Brain pericyte (primary cell): Measurements from ENCODE around the gene CHMP4A.
A peak's percentile ranks its signal among the peaks of the same experiment; 100 is the strongest.
"Not testable (repeated sequence)": the region's sequence is repeated elsewhere in the genome, so short reads cannot be mapped to it uniquely, and the experiment has no call there.

Source experiments
- DNase-seq: peaks from one replicate; pipeline ENCODE4 v3.0.0-alpha.2; 2012; ENCODE audit warnings: low read depth, low spot score

CHMP4A gene

DNA sequence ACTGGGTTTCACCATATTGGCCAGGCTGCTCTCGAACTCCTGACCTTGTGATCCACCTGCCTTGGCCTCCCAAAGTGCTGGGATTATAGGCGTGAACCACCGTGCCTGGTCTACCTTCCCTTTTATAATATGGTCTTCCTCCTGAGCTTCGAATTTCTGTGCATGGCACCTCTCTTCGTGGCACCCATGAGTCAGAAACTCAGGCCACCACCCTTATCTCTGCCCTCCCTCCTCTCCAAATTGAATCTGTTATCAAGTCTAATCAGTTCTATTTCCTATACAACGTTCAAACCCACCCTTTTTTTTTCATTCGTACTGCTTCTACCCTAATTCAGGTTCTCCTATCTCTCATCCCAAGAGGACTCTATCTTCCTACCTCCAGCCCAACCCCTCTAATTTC lies 34.1 kb upstream of the CHMP4A start:
- DNase-seq, result no peak

DNA sequence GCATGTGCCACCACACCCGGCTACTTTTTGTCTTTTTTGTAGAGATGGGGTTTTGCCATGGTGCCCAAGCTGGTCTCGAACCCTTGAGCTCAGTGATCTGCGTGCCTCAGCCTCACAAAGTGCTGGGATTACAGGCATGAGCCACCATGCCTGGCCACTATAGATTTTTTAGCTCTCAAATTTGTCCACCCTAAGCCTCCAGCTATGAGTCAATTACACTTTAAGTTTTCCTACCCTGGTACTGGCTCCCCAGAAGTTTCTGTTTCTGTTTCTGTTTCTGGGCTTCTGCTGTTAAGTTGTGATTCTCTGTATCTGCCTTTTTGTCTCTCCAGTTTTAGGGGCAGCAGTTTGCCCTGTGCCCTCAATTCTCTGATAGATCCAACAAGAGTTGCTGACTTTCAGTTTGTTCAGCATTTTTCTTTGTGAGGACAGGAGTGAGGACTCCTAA lies 33.5 kb upstream of the CHMP4A start:
- DNase-seq, result no peak

DNA sequence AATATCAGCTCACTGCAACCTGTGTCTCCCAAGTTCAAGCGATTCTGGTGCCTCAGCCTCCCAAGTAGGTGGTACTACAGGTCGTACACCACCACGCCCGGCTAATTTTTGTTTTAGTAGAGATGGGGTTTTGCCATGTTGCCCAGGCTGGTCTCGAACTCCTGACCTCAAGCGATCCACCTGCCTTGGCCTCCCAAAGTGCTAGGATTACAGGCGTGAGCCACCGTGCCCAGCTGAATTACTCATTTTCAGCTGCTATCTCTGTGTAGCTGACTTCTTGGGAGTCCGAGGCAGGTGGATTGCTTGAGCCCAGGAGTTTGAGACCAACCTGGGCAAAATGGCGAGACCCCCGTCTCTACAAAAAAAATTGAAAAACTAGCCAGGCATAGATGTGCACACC lies 32.1 kb upstream of the CHMP4A start:
- DNase-seq, result not testable (repeated sequence)

DNA sequence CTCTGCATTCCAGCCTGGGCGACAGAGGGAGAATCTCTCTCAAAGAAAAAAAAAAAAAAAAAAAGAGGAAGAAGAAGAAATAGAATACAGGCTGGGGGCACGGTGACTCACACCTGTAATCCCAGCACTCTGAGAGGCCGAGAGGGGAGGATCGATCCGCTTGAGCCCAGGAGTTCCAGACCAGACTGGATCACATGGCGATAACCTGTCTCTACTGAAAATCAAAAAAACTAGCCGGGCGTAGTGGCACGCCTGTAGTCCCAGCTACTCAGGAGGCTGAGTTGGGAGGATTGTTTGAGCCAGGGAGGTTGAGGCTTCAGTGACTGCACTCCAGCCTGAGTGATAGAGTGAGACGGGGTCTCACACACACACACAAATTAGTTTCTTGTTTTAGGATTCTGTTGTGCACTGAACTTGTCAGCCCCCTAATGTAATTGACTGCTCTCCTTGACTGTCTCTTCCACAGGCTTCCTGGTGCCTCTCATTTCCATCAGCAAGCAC lies 30.1 kb upstream of the CHMP4A start:
- DNase-seq, result no peak

DNA sequence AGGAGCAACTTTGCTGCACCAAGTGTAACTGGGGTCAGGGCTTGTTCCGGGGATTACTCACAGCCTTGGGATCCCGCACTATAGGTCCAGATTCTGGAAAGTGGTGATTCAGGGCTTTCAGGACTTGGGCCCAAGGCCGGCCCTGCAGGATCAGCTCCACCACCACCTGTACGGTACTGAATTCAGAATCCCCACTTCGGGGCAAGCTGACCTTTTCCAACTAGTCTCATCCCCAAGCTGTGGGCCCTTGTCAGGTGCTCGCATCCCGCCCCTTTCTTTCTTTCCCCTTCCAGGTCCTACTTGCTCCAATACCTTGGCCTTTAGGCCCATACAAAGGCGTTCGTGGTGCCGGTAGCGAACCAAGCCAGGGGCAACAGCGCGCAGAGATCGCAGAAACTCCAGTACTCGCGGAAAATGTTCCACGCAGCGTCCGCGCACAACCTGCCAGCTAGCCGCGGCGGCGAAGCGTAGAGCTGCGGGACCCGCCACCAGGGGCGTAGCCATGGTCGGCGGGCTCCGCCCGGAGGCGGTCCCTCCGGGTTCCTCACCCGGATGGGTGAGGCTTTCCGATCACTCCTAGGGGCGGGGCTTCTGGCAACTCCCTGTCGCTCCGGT lies 28.6 kb upstream of the CHMP4A start:
- DNase-seq, result no peak

DNA sequence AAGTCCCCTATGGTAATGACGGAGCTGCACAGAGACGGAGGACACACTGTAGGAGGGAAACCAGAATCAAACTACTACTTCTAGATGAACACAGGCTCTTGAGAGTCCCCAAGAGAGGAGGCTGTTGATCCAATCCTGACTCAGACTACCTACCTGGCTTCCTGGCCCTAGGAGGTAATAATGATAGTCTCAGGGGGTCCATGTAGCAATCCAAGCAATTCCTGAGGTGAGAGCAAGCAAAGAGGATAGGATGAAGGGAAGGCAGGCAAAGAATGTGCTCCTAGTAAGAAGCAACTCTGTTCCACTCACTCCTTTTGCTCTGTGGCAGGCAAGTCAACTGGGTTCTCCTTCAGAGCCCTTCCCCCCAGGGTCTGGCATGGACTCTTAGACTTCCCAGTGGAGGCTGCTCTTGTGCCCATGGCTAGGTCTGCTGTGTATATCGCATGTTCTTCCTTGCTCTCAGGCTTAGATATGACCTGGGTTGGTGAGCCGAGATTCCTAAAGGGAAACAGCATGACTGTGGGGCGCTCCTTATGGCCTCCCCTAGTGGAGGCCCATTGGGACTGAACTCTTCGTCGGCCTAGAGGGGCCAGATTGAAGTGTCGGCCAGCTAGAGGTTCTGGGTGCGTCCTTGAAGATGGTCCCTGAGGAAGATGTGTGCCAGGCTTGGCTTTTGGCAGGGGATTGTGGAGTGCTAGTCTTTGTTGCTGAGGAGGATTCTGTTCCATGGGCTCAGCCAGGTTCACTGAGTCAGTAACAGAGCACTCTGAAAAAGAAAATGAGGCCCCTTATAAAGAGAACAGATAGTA lies 27.0 kb upstream of the CHMP4A start:
- DNase-seq, result no peak

DNA sequence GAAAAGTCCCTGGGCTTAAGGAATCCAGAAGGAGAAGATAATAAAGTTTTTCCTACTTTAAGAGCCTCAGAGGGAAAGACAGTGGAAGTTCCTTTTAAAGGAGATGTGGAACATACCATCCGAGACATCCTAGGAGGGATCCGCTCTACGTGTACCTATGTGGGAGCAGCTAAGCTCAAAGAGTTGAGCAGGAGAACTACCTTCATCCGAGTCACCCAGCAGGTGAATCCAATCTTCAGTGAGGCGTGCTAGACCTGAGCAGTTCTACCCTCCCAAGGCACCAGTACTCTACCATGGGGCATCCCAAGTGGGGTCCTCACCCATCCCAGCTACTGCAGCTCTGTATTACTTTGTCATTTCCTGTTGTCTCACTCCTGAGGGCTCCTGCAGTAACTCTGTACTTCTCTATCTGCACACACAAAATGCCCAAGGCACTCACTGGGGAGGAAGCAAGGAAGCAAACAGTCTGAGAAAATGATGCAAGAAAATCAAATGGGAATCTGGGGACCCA lies 25.3 kb upstream of the CHMP4A start:
- DNase-seq, result no peak

DNA sequence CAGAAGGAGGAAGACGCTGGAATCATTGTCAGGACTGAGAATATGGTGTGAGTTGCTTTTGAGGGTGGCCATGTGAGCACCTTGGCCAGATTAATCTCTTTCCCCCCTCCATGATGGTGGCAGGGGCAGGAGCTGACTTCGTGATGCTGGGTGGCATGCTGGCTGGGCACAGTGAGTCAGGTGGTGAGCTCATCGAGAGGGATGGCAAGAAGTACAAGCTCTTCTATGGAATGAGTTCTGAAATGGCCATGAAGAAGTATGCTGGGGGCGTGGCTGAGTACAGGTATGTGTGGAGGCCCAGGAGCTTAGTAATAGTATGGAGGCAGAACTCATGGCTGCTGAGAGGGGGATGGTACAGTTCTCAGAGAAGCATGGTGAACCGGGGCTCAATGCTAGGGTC lies 24.8 kb upstream of the CHMP4A start:
- DNase-seq, result no peak

DNA sequence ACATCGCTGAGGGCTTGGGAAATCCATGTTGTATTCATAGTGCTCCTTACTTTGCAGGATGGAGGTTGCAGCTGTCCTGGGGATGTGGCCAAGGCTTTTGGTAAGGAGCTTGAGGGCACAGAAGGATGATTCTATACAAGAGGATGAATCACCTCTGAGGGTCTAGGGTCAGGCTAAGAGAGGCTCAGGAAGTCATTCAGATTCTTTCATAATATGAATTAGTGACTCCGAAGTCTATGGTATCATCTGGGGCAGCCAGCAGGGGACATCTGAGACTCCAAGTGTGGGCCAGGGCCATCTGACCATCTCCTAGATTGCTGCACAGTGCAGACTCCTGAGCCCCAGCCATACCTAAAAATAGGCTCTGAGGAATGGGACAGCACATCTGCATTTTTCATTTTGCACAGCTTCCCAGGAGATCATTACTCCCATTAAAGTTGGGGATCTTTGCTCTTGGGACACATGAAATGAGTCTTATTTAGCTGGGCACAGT lies 24.2 kb upstream of the CHMP4A start:
- DNase-seq, result no peak

DNA sequence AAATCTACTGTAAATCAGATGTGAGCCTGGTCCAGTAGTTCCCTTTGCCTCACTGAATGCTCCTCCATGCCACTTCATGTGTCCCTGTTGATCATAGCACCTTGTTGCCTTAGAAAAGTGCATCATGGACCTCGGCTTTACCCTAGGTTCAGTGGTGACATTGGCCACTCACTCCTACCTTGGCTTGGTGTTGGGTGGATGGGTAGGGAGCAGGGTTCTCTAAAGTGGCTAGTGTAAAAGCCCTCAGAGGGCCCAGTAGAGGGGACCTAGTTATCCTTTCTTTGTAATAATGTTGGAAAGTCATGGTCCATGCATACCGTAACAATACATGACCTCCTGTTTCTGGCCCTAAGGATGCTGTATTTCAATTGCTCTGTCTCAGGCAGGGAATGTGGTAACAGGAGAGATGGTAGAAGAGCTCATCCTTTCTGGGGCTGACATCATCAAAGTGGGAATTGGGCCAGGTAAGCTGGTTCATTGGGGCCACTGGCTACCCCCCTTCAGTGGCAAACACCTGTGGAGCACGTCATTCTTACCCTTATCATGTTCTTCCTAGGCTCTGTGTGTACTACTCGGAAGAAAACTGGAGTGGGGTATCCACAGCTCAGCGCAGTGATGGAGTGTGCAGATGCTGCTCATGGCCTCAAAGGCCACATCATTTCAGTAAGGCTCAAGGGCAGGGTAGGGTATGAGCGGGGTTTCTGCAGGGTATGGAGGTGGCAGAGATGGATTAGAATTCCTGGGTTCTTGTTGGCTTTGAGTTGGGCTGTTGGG lies 23.6 kb upstream of the CHMP4A start:
- no peak for DNase-seq

DNA sequence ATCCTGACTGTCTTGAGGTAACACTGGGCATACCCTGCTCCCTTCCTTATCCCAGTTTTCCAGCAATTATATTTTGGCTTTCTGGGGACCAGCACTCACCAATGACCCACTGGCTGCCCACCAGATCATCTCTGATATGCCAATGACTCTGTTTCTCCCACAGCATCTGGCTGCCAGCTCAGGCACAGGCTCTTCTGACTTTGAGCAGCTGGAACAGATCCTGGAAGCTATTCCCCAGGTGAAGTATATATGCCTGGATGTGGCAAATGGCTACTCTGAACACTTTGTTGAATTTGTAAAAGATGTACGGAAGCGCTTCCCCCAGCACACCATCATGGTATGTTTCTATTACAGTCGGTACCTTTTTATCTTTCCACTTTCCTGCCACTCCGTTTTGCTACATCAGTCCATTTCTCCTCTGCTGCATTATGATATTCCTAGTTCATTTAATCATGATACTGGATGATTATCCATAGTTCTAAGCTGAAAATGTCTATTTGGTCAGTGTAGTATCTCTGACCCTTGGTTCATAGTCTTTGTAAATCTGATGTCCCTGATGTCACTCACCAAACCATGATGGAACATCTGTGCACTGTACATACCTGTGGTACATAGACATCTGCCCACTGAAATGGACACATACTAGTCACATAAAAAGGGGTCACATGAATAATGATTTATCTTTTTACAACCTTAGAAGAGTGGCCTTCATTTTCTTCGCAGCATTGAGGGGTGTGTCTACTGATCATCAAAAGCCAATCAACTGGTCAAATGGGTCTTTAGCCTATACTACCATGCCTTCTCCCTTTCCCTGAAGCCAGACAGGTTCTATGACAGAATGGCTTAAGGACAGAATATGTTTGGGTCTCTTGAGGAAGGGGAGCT lies 22.8 kb upstream of the CHMP4A start:
- DNase-seq, result no peak

DNA sequence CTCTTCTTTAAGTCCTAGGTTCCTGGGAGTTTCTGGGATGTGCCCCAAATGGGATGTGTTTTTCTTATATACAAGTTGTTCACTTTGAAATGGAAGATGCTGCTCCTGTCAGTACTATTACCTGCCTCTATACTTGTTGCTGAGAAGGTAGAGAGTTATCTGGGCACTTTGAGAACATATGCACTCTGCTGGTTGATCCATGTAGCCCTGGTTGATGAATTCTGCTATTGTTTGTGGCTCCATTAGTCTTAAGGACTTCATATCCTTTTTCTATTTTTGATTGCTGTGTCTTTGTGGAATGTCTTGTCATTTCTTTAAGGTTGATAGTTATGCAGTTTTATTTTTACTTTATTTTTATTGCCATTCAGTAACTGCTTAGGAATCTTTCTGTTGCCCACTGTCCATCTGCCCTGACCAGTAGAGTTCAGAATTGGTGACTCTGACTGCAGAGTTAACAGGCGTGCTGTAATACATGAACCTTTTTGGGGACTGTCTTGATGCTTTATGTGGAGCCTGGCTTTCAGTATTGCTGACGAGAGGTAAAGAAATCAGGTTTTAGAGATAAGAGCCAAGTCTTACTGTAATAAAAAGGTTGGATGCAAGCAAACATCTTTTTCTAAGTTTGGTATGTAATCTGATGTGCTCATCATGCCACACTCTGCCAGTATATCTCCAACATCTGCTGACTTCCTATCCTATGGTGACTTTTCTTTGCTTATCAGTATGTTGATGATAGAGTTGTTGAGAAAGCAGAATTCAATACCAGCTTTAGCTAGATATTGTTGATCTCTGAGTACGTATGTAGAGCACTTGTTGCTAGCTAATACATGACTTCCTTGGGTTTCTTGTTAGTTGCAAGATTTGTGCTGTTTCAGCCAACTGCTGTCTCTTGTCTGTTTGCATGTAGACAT lies 21.1 kb upstream of the CHMP4A start:
- no peak for DNase-seq

DNA sequence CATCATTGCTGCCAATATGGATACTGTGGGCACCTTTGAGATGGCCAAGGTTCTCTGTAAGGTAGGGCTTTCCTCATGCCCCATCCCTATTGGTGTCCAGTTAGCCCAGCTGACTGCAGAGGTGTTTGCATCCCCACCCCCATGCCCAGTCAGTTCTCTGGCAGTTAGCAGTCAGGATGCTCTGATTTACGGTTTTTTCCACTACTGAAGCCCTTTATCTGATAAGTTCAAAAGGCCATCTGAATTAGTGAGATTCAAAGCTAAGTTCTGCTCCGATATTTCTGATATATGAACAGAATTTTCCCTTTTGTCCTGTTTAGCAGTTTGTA lies 20.2 kb upstream of the CHMP4A start:
- DNase-seq, result no peak

DNA sequence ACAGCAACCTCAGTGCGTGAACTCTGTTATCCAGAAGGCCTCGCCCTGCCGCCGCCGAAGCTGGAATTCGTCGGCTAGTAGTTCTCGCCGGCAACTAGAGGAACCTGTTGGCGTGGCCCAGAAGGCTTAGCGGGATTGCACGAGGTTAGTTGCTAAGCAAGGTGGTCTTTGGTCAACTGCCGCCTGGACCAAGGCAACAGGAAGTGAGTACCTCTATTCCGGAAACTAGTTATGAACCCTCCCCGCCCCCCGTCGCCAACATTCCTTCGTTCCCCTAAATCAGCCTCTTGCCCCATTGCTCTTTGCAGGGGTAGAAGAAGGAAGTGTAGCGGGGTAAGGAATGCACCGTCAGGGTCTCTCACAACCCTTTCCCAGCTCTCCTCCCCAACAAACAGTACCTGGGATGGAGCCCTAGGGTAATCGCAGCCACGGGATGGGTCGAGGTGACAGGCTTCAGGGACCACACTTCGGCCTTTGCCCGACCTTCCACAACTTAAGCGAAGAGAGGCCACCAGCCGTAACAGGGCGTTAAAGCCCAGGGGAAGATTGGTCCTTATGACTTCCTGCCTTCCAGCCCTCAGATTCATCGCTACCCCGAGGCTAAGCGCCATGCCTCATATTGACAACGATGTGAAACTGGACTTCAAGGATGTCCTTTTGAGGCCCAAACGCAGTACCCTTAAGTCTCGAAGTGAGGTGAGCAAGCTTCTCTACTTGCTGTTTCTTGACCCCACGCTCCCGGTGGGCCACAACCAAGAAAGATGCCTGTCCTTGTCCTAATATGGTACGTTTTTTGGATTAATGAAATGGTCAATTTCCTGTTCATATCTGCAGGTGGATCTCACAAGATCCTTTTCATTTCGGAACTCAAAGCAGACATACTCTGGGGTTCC lies 19.6 kb upstream of the CHMP4A start, which contains the start of gene GMPR2:
Gene GMPR2, plus strand, starts transcription at position 285 of the 893 bp plus-strand sequence. Its CDS starts 325 bp downstream, at position 610.
- DNase-seq, result no peak

DNA sequence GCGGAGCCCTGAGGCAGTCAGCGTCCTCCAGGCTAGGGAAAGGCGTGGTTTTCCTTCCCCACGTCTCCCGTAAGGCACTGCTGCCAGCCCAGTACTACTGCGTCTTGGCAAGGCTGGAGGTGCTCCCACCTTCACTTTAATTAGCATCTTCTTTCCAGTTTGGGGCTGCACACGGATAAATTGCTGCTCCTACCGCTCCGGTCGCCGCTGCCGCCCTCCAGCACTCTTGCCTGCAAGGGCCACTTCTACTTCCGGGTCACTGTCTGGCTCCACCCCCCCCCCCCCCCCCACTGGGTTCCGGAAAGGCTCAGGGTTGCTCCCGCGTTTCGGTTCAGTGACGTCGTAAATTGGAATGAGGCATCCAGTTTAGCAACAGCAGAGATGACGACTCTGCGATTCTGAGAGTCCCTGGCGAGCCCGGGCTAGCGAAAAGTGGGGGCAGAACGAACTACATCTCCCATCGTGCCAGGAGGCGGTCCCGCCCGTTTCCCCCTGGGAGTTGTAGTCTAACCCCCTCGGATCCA lies 18.9 kb upstream of the CHMP4A start, which contains the start of gene NEDD8:
Gene NEDD8, minus strand, starts transcription at position 247 of the 524 bp plus-strand sequence. Its CDS starts 100 bp downstream, at position 147.
- DNase-seq, result peak; percentile 79

DNA sequence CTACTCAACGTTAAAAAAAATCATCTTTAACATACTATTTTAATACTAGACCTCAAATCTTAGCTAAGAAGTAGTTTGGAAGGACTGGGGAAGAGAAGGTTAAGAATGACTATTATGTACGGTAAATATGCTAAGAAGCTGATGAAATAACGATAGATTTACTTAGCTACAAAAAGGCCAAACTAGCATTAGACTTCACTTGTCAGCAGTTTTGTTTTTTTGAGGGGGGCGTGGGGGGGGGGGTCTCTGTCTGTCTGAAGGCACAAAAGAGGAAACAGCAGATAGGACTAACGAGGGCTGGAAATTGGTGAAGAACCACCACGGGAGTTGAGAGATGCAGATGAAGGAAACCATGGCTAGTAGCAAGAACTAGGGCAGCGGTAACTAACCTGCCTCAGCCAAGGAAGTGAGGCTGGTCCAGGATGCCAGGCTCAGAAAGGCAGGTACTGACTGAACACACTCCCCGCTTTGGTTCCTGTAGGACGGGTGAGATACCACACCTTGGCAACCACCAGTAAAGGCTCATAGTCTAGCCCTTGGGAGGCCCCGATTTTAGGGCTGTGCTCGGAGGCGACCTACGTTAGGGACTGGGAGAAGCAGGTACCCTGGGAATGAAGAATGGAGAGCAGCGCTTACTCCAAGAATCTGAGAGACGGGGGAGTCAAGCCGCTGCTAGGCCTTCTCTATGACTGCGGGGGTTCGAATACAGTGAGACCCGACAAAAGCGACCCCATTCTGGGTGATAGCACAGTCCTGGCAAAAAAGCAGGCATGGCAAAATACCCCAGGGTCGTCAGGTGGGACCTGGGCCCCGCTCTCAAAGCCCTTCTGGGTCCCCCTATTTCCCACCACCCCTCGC lies 18.2 kb upstream of the CHMP4A start:
- no peak for DNase-seq

DNA sequence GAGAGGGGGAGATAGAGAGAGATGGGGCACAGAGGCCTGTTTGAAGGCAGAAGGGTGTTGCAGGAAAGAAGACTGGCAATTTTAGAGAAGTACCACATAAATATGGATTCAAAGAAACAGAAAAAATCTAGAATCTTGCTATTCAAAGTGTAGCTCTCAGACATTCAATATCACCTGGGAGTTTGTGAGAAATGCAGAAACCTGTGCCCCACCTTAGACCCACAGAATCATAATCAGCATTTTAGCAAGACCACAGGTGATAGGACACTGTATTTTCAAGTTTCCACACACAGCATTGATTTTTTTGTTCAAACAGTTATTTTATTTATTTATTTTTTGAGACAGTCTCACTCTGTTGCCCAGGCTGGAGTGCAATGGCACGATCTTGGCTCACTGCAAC lies 15.6 kb upstream of the CHMP4A start:
- no peak for DNase-seq

DNA sequence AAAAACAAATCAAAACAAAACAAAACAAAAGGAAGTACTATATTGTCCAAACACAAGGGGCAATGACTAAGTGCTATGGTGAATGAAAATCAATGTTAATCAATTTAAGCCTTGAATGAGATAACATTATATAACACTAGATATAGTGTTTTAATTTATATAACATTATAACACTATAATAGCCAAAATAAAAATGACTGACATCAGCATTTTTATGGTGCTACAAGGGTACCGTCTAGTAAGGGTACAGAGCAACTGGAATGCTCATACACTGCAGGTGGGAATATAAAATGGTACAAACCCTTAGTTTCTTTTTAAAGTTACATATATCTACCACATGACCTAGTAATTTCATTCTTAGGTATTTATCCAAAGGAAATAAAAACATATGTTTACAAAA lies 13.2 kb upstream of the CHMP4A start:
- no peak for DNase-seq
